Stimulated activated CD8-positive, alpha-beta memory T cell treated with anti-CD3 and anti-CD28 coated beads, Interleukin-12 subunit alpha, Interleukin-12 subunit beta, amount 100 ng/mL, for 4 hours (primary cell): Measurements from ENCODE around the gene POU4F1.
"Not testable (repeated sequence)": the region's sequence is repeated elsewhere in the genome, so short reads cannot be mapped to it uniquely, and the experiment has no call there.

Experiments used
- DNase-seq: peaks from one replicate; pipeline ENCODE4 v3.0.0-alpha.2; 2020; ENCODE audit warnings: low read depth

POU4F1 gene, protein sequence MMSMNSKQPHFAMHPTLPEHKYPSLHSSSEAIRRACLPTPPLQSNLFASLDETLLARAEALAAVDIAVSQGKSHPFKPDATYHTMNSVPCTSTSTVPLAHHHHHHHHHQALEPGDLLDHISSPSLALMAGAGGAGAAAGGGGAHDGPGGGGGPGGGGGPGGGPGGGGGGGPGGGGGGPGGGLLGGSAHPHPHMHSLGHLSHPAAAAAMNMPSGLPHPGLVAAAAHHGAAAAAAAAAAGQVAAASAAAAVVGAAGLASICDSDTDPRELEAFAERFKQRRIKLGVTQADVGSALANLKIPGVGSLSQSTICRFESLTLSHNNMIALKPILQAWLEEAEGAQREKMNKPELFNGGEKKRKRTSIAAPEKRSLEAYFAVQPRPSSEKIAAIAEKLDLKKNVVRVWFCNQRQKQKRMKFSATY

DNA sequence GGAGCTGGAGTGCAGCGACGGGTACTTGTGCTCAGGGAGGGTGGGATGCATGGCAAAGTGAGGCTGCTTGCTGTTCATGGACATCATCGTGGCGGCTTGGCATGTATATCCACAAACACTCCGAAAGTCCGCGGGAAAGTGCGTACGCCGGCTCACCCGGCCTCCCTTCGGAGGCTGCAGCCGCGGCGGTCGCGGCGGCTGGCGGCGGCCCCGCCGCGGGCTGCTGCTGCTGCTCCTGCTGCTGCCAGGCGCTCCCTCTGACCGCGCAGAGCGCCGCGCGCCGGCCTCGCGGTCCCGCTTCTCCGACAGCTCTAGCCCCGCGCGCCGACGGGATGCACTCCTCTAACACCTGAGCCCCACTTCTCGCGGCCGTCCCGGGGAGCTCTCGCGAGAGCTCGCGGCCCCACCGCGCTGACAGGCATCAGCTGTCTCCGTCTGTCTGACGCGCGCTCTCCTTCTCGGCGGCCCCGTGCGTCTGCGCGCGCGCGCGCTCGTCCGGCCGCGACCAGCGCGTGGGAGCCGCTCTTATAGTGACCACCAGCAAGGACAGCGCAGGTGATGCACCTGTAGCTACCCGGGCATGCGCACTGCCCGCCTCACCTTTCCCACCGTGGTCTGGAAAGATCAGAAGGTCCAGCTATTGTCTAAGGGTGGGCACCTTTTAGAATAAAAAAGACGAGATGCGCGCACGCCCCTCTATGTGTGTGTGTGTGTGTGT lies at the start of gene POU4F1:
Gene POU4F1, minus strand, starts transcription at position 313 of the 718 bp plus-strand sequence. Its CDS starts 226 bp downstream, at position 87.
- peak; percentile 22 for DNase-seq

DNA sequence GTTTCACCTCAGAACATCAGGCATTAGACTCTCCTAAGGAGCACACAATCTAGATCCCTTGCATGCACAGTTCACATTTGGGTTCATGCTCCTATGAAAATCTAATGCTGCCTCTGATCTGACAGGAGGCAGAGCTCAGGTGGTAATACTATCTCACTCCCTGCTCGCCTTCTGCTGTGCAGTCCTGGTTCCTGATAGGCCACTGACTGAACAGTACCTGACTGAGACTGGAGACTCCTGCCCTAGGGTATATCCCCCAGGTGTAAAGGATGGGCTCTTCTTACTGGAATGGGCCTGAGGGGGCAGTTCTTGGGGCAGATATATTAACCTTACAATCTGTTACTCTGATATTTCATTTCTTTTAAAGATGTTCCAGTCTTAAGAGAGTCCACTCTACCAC lies 49.3 kb upstream of the POU4F1 start:
- no peak for DNase-seq

DNA sequence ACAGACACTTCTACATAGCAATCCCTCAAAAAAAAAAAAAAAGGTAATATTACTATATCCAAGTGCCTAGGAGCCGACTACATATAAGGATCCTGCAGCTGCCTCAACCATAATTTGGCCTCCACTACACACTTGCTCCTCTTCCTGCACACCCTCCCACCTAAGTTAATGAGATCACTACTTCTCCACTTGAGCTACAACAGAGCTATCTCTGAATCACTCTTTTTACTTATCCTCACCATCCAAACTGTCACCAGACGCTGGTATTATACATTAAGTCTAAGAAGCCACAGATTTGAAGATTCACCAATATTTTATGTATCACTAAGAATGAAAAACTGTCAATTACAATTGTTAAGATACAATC lies 47.3 kb upstream of the POU4F1 start:
- DNase-seq: no peak

DNA sequence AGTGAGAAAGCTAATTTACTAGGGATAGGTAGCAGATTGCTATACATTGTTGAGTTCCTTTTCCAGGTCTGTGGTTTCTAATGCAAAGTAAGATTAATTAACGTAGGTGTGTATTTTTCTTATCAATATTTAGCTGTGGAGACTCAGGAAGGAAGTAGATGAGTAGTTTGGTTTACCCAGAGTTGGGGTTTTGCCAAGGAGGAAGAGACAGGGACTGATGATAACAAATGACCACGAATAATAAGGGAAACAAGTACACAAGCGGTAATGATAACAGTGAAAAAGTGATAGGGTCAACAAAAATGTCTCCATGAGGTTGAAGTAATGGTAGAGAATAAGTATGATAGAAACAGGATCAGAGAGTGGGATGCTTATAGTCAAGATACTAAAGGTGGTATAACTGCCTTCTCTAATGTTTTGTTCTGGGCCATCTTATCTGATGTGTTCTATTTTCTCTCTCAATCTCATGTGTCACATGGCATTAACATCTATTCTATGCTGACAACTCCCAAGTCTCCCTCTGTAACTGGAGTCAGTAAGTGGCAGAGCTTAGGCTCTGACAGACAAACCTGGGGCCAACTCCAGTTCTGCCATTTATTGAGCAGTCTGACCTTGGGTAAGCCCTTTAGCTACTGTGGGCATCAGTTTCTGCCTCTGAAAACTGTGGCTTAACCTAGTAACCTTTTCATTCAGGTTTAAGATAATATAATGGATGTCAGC lies 46.8 kb upstream of the POU4F1 start:
- no peak for DNase-seq

DNA sequence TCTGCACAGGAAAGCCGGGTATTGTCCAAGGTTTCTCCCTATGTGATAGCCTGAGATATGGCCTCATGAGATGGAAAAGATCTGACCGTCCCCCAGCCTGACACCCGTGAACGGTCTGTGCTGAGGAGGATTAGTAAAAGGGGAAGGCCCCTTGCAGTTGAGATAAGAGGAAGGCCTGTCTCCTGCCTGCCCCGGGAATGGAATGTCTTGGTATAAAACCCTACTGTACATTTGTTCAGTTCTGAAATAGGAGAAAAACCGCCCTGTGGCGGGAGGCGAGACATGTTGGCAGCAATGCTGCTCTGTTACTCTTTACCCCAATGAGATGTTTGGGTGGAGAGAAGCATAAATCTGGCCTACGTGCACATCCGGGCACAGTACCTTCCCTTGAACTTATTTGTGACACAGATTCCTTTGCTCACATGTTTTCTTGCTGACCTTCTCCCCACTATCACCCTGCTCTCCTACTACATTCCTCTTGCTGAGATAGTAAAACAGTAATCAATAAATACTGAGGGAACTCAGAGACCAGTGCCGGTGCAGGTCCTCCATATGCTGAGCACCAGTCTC lies 43.8 kb upstream of the POU4F1 start:
- DNase-seq: not testable (repeated sequence)

DNA sequence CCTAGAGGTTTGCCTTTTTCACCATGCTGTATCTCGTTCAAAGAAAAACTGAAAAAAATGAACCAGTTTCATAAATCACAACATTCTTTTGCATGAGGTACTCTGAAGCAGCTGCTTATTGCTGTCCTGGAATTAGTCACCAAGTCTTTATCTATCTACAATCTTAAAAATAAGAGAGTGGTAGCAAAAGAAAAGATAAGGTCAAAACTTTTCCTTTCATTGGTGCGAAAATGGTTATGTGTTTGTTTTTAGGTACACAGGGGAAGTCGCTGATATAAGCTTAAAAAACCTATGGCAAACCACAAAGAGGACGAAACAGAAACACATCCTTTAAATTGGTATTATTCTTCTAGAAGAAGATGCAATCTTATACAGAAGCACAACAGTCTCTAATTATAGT lies 34.9 kb upstream of the POU4F1 start:
- no peak for DNase-seq

DNA sequence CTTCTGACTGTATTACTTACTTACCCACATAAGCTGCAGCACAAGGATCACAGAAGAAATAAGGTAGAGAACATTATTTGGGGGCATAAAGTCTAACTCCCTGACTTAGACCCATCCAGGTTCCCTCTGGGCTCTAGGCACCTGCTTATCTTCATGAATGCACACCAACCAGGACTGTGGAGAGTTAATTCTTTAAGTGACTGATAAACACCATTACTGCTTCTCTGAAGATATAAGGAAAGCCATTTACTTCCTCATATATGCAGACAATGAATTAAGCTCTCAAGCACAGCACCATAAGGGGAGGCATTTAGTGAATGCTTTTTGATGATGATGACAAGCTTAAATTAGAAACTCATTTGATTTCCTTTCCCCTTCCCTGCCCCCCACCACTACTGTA lies 33.1 kb upstream of the POU4F1 start:
- DNase-seq: no peak

DNA sequence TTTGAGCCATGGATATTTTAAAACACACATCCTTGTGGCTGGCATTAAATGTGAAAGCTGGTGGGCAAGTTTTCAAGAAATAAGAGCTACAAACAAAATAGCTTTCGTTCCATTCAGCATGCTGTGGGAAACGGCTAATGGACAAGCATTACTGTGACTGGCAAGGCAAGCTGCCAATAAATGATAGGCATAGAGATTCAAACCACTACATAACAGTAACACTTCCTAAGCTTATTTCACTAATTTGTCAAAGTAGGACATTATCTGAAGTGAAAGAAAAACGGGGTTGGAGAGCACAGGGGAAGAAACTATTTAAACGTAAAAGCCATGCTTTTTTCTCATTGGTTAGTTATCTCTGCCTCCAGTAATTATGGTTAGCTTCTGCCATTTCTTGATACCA lies 29.6 kb upstream of the POU4F1 start:
- DNase-seq: no peak

DNA sequence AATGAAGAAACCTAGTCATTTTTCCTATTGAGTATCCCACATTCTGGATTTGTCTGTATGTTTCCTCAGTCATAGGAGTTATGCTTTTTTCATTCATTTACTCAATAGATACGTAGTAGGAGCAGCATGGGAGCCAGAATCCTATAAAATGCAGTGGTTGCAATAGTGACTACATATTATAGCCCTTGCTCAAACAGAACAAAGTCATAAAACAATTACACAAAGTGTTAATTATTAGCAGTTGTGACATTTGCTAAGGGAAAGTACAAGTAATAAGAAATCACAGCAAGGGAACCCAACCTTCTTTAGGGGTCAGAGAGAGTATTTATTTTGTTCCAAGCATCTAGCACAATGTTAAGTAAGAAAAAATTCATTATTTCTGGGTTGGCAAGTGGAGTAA lies 27.7 kb upstream of the POU4F1 start:
- DNase-seq: no peak

DNA sequence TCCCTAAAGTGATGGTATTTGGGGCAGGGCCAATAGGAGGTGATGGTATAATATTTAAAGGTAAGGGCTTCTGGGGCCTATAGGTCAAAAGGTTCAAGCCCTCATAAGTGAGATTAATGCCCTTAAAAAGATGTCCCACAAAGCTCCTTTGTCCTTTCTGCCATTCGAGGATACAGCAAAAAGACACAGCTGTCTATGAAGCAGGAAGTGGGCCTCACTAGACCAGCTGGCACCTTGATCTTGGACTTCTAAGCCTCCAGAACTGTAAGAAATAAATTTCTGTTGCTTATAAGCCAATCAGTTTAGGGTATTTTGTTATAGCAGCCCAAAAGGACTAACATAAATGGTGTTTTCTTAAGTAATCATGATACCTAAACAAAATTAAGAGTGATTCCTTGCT lies 27.2 kb upstream of the POU4F1 start:
- DNase-seq: no peak

DNA sequence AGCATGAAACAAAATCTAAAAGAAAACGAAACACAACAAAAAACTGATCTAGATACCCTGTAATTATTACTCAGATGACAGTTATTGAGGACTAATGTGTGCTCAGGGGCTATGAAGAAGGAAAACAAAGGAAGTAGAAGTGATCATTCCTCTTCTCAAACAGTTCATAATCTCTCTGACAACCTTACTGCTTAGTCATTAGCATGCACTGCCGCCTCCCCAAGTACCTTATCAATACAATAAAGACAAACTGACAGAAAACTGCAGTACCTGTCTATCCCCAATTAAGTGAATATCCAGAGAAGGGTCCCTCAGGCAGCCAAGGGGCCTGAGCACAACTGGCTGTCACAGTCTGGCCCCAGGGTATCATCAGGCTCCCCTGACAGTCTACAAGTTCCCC lies 22.0 kb upstream of the POU4F1 start:
- DNase-seq: no peak

DNA sequence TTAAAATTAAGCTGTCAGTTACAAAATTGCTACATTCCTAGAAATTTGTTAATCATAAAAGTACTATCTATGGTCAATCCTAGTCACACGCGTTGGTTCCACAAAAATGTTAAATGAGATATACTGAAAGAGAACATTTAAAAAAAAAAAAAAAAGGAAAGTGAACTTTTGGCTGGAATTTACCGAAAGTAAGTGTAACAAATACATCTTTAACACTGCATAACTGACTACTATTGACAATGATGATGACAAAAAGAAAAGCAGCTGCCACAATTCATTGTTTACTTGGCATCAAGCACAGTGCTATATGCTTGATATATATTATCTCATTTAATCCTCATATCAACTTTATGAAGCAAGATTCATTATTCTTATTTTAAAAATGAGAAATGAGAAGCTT lies 19.8 kb upstream of the POU4F1 start:
- DNase-seq: no peak

DNA sequence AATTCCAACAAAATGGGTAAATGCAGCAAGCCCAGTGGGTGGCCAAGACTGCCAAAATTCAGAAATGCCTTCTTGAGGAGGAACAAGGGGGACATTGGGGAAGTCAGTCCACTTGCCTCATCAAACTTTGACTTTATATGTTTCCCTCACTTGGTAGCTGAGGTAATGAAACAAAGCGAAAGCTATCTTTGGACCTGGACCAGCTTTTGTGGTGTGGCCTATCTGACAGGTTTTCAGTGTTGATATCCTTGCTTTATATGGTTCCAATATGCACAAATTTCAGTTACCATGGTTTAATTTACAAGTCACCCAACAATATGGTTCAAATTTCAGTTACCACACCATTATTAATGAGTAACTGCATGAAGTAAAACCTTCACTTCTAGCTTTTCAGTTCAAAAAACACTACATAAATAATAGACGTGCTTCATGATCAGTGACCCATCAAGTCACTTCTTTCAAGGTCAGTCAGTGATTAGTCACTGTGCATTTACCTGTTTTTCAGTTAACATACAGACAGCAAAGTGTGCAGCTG lies 17.7 kb upstream of the POU4F1 start:
- DNase-seq: no peak

DNA sequence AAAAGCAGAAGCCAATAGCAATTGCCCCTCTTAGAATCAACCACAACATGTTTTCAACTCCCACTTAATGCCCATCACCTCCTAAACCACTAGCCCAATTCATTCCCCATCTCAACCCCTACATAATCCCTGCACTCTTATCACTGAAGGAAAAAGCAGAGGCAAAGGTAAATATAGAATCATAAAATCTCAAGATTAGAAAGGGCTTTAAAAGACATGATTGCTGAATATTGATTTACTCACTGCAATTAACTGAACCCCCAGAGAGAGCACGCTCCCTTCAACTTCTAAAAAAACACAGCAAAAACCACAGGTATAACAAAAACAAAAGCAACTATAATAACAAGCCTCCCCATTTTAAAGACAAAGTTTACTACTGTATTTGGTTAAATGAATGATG lies 15.1 kb upstream of the POU4F1 start:
- no peak for DNase-seq

DNA sequence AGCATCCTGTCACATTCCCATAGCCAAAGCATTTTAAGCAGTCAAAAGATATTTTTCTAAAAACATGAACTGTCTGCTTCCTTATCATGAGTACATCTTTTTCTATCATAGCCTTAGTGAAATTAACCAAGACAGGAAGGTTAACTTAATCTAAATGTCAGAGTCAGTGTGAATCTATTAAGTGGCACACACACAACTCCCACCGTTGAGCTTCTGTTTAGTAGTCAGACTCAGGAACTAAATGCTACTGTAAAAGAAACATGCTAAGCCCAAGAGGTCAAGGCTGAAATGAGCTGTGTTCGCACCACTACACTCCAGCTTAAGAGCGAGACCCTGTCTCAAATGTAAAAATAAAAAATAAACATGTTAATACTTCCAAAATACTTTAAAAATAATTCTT lies 7.7 kb upstream of the POU4F1 start:
- DNase-seq: no peak

DNA sequence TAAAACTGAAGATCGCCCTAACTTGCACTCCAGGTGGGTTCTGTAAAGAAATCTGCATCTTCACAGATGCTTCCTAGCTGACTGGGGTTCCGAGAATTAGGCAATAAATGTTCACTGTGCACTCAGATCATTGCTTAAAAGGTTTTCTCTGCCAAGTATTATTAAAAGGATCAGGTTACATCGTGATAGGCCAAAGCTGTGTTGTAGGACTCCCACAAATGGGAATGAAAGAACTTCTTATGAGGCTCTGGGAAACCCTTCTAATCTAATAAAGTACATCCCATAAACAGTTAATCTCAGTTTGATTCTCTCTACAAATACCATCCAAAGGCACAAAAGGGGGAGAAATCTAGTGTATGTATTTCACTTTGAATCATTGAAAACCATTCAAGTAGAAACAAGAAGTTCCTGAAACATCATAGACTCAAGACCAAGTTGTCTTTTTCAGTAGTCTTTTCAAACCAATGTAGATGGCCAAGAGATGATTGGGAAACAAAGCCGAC lies 7.1 kb upstream of the POU4F1 start:
- DNase-seq: no peak

DNA sequence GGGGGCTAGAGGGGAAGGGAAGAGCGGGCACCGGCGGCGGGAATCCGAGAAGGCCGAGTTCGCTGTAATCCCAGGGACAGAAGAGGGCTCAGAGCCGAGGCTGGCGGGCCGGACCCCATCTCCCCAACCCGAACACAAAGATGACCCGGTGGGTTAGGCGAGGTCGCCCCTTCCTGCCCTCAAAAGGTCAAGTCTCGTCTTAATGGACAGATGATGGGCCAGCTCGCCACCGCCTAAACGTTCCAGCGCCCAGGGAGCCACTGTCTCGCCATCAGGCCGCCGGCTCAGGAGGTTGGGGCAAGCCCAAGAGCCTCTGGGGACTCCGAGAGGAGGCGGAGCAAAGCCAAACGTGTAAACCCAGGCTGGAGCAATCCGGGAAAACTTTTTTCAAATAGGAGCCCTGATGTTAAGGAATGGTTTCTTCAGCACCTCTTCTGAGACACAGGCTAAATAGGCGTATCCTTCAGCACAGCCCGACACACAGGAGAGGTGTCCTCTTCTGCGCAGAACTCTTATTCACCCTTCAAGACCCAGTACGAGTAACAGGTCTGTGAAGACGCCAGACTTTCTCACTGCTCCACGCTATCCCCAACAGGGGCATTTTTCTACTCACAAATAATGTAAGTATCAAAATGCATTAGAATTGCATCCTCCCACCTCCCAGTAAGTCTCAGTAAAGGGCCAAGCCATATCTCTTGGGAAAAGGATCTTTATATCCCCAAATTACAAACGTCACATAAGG lies 6.3 kb upstream of the POU4F1 start:
- DNase-seq: no peak

DNA sequence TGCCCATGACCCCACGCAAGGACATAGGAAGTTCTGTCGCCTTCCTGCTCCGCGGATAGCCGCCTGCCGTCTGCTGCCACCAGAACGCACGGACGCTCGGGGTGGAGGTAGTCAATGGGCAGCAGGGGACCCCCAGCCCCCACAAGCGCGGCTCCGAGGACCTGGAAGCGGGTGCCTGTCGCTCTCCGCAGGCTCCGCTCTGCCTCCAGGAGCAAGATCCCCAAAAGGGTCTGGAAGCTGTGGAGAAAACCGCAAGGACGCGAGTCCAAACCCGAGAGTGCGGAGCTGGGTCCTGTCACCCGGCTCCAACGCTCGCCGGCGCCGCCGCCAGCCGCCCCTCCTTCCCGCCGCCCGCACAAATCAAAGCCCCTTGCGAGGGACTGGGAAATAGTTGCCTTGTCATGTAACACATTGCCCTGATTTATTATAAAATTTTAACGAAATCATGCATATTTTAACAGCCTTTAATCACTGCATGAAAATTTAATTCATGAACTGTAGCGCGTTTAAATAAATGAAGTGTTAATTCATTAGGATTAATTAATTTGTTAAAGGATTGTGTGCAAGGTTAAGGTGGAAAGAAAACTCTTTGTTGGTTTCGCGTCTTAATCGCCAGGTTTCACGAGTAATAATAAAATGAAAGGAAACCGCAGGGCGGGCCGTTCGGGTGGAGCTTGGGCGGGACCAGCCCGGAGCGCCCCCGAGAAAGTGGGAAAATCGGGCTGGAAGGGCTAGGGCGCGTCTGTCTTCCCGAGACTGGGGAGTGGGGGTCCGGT lies 5.5 kb upstream of the POU4F1 start:
- DNase-seq: no peak

DNA sequence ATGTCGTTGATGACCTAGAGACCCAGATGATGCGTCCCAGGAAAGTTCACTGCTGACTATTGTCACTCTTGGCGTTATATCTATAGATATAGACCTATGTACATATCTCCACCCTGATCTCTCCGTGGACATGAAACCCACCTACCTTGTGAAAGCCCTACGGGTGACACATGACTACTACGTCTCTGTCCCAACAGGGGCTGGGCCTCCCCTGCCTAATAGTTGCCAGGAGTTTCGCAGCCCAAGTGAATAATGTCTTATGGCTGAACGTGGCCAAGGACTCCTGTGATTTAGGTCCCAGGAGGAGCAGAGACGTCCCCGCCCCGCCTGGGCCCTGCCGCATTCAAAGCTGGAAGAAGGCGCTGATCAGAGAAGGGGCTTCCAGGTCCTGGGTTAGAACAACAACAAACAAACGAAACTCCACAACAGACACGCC lies 4.9 kb upstream of the POU4F1 start:
- no peak for DNase-seq

DNA sequence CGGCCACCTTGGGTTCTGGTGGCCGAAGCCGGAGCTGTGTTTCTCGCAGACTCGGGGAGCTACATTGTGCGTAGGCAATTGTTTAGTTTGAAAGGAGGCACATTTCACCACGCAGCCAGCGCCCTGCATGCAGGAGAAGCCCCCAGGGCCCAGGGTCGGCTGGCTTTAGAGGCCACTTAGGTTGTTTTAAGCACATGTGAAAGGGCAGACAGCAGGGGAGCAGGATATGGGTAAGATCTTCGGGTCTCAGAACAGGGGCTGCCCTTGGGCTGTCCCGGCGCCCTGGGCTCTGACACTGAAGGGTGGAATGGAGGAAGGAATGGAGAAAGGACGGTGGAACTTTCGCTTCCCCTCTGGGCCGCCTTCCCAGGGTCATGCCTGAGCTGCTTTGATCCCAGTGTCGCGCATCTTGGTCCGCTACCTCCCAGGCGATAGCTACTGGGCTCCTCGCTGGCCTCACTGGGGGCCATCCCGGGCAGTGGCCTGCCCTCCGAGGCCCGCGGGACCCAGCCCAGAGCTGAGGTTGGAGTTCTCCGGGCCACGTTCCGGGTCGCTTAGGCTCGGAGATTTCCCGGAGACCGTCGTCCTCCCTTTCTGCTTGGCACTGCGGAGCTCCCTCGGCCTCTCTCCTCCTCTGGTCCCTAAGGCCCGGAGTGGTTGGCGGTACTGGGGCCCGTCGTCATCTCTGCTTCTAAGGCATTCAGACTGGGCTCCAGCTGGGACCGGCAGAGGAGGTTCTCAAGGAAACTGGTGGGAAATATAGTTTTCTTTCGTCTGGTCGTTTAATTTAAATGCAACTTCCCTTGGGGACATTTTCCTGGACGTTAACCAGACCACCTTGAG lies 4.3 kb upstream of the POU4F1 start:
- no peak for DNase-seq
